Keratinocyte (primary cell): ENCODE data around the gene PLXNA1.

ENCODE experiments used
- CTCF ChIP-seq, 3 experiments: IDR thresholded peaks in 1 of 3; conservative IDR thresholded peaks in 1 of 3; optimal IDR thresholded peaks in 1 of 3; 2 replicates in 2 of 3; 3 replicates in 1 of 3; pipeline versions ENCODE3 to v1.5.1; 2011; ENCODE audit warnings: low read length in 3 of 3, mild to moderate bottlenecking in 3 of 3, moderate library complexity in 2 of 3, control low read depth in 1 of 3, inconsistent platforms in 1 of 3; ENCODE audit not compliant: insufficient read depth in 2 of 3; ENCODE audit errors: extremely low read depth in 1 of 3
- EZH2 ChIP-seq: IDR thresholded peaks from one replicate; pipeline ENCODE4 v1.6.1; 2012; ENCODE audit warnings: inconsistent platforms, mild to moderate bottlenecking, low read length, moderate library complexity

GRCh38 chr3:126938520-126939337 is 44.2 kb upstream of the PLXNA1 start:
- TF ChIP-seq CTCF (optimal IDR thresholded peaks at IDR 0.05 in 1 of 3, IDR thresholded peaks at IDR 0.05 in 1 of 3, conservative IDR thresholded peaks at IDR 0.05 in 1 of 3; ENCODE audit: extremely low read depth in 1 of 3, insufficient read depth in 2 of 3, low read length in 3 of 3) = peak in 1 of 3 experiments; percentile 3
- no peak for TF ChIP-seq EZH2
